Hepatocyte (in vitro differentiated cells): ENCODE results near the gene ZNF454. TPM values are rescaled to one million over a fixed set of nuclear protein-coding genes. Genes with fewer than 3 reads are reported as not detected.

Source experiments
- DNase-seq: peaks from one replicate; pipeline ENCODE4 v3.0.0-alpha.2; 2016; ENCODE audit warnings: low spot score
- H2AFZ ChIP-seq: fragments of 200-600 bp; sonication (generic); 2 replicates; pipeline ENCODE4 v1.6.0; 2016; ENCODE audit warnings: antibody characterized with exemption, mild to moderate bottlenecking
- H3K27ac ChIP-seq: fragments of 200-600 bp; sonication (generic); 2 replicates; pipeline ENCODE4 v1.5.1; 2016; ENCODE audit warnings: mild to moderate bottlenecking
- H3K27me3 ChIP-seq: fragments of 200-600 bp; sonication (generic); 2 replicates; pipeline ENCODE4 v1.6.1; 2016
- H3K36me3 ChIP-seq: fragments of 200-600 bp; sonication (generic); replicated peaks from 2 replicates; pipeline ENCODE4 v1.5.1; 2016; ENCODE audit warnings: low read depth; ENCODE audit not compliant: insufficient read depth
- H3K4me1 ChIP-seq: fragments of 200-600 bp; sonication (generic); 2 replicates; pipeline ENCODE4 v1.5.1; 2016; ENCODE audit warnings: mild to moderate bottlenecking, moderate library complexity; ENCODE audit not compliant: insufficient read depth
- H3K4me2 ChIP-seq: fragments of 200-600 bp; sonication (generic); 2 replicates; pipeline ENCODE4 v1.6.0; 2016
- H3K4me3 ChIP-seq: fragments of 200-600 bp; sonication (generic); 2 replicates; pipeline ENCODE4 v1.5.1; 2016; ENCODE audit warnings: mild to moderate bottlenecking
- H3K79me2 ChIP-seq: fragments of 200-600 bp; sonication (generic); 2 replicates; pipeline ENCODE4 v1.6.0; 2017; ENCODE audit warnings: mild to moderate bottlenecking
- H3K9me2 ChIP-seq: fragments of 200-600 bp; sonication (generic); replicated peaks from 2 replicates; pipeline ENCODE4 v1.6.0; 2017; ENCODE audit warnings: mild to moderate bottlenecking; ENCODE audit not compliant: insufficient read depth
- H3K9me3 ChIP-seq: fragments of 200-600 bp; sonication (generic); 2 replicates; pipeline ENCODE4 v1.5.1; 2016; ENCODE audit warnings: low read depth, mild to moderate bottlenecking
- H4K20me1 ChIP-seq: fragments of 200-600 bp; sonication (generic); 2 replicates; pipeline ENCODE4 v1.6.0; 2016; ENCODE audit warnings: mild to moderate bottlenecking; ENCODE audit not compliant: insufficient read depth, poor library complexity, severe bottlenecking
- EZH2 ChIP-seq: fragments of 200-600 bp; sonication (generic); IDR thresholded peaks from 2 replicates; pipeline ENCODE4 v1.6.1; 2016; ENCODE audit warnings: antibody characterized with exemption, mild to moderate bottlenecking, borderline replicate concordance
- EZH2phosphoT487 ChIP-seq: fragments of 200-600 bp; sonication (generic); IDR thresholded peaks from one replicate; pipeline ENCODE4 v1.6.1; 2018; ENCODE audit warnings: antibody characterized with exemption, mild to moderate bottlenecking, low read depth, moderate library complexity; ENCODE audit not compliant: unreplicated experiment, severe bottlenecking
- WGBS: methylation state at CpG from one replicate; pipeline ENCODE4 v1.1.6; 2016; ENCODE audit warnings: low lambda C conversion rate; ENCODE audit errors: missing lambda C conversion rate; 5-methylcytosine and 5-hydroxymethylcytosine counted together
- polyA plus RNA-seq: library from polyadenylated mRNA; unstranded; fragments of >200 nt; fragmentation: Nextera tagmentation; extraction: Ambion mirVana; gene quantifications from 2 replicates; pipeline ENCODE4 v1.2.1, GENCODE V29; 2016
- total RNA-seq: library from RNA; depleted of rRNA; stranded (reverse); fragments of >200 nt; gene quantifications from 2 replicates; pipeline ENCODE4 v1.2.3, GENCODE V29; 2014
- TF ChIP-seq, protein P1 (sequence below): fragments of 200-600 bp; sonication (generic); IDR thresholded peaks from 2 replicates; pipeline ENCODE4 v1.5.1; 2016; ENCODE audit warnings: antibody characterized with exemption, mild to moderate bottlenecking; ENCODE audit not compliant: poor library complexity

ZNF454 gene
- total and polyA plus RNA-seq, 2 experiments from 2014 or later = 0.07 TPM; not detected in 1

DNA sequence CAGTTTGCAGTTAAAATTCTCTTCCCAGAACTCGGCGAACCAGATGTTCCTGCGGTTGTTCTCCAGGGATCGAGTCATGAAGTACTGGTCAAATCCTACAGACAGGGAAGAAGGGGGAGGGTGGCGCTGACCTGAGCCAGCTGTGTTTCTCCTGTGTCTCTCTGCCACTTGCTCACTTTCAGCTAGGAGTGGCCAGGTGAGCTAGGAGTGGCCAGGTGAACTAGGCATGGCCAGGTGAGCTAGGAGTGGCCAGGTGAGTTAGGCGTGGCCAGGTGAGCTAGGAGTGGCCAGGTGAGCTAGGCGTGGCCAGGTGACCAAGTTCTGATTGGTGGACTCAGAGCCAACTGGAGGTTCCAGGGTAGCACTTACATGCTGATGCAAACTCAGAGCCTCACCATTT, 48.3 kb downstream of the ZNF454 start:
- TF ChIP-seq, protein P1, sequence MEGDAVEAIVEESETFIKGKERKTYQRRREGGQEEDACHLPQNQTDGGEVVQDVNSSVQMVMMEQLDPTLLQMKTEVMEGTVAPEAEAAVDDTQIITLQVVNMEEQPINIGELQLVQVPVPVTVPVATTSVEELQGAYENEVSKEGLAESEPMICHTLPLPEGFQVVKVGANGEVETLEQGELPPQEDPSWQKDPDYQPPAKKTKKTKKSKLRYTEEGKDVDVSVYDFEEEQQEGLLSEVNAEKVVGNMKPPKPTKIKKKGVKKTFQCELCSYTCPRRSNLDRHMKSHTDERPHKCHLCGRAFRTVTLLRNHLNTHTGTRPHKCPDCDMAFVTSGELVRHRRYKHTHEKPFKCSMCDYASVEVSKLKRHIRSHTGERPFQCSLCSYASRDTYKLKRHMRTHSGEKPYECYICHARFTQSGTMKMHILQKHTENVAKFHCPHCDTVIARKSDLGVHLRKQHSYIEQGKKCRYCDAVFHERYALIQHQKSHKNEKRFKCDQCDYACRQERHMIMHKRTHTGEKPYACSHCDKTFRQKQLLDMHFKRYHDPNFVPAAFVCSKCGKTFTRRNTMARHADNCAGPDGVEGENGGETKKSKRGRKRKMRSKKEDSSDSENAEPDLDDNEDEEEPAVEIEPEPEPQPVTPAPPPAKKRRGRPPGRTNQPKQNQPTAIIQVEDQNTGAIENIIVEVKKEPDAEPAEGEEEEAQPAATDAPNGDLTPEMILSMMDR = no peak
- TF ChIP-seq EZH2phosphoT487 = no peak
- TF ChIP-seq EZH2 = no peak
- Histone ChIP-seq H3K9me2 (no peaks in the 10 kb centered on the region), H3K9me3 (no peaks in the 10 kb centered on the region), H3K4me1 (no peaks in the 10 kb centered on the region), H3K4me2 (no peak overlapping the region), H3K4me3 (no peak overlapping the region), H3K36me3 (no peaks in the 10 kb centered on the region), H2AFZ (no peak overlapping the region), H3K27ac (no peak overlapping the region), H3K27me3 (peaks cover 15% of the 10 kb centered on the region), H4K20me1 (no peaks in the 10 kb centered on the region), H3K79me2 (no peaks in the 10 kb centered on the region)
- 84% methylated on average over 7 of the region's 7 CpGs for WGBS
- no peak for DNase-seq

DNA sequence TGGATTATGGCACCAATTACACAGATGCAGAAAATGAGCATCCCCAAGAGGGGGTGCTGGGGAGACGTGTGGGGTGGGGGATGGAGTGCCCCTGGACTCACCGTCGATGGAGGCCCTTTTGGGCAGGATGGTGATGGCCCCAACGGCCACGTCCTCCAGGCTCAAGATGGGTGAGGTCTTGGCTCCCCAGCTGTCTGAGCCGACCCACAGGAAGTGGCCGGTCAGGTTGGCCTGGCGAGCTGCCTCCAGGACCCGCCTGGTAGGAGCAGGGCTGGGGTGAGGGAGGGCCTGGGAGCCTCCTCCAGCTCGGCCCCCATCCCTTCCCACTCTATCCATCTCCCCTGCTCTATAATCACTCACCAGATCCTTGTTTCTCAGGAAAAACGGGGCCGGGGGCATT, 49.5 kb downstream of the ZNF454 start:
- Histone ChIP-seq H2AFZ (no peak overlapping the region), H3K36me3 (no peaks in the 10 kb centered on the region), H3K9me2 (no peaks in the 10 kb centered on the region), H3K4me1 (no peaks in the 10 kb centered on the region), H3K27ac (no peak overlapping the region), H3K79me2 (no peaks in the 10 kb centered on the region), H3K4me2 (no peak overlapping the region), H3K4me3 (no peak overlapping the region), H3K27me3 (peaks cover 22% of the 10 kb centered on the region), H4K20me1 (no peaks in the 10 kb centered on the region), H3K9me3 (no peaks in the 10 kb centered on the region)
- TF ChIP-seq, protein P1 = no peak
- WGBS = 90% methylated on average over 8 of the region's 12 CpGs
- no peak for DNase-seq

GRCh38 chr5:178991190-178992145, 50.5 kb downstream of the ZNF454 start:
- WGBS = 93% methylated on average over 27 of the region's 28 CpGs
- Histone ChIP-seq H3K4me2 (no peak overlapping the region), H3K4me1 (no peaks in the 10 kb centered on the region), H3K27me3 (peaks cover 31% of the 10 kb centered on the region), H4K20me1 (no peaks in the 10 kb centered on the region), H3K27ac (no peak overlapping the region), H3K36me3 (no peaks in the 10 kb centered on the region), H3K9me3 (no peaks in the 10 kb centered on the region), H3K9me2 (no peaks in the 10 kb centered on the region), H3K4me3 (no peak overlapping the region), H3K79me2 (no peaks in the 10 kb centered on the region), H2AFZ (no peak overlapping the region)
- no peak for DNase-seq
- TF ChIP-seq EZH2 (no peak), EZH2phosphoT487 (no peak)
- TF ChIP-seq, protein P1 = no peak
